Measurements from ENCODE around the gene ARPC1B.
"Not testable (repeated sequence)": the region's sequence is repeated elsewhere in the genome, so short reads cannot be mapped to it uniquely, and the experiment has no call there.

ARPC1B gene

DNA sequence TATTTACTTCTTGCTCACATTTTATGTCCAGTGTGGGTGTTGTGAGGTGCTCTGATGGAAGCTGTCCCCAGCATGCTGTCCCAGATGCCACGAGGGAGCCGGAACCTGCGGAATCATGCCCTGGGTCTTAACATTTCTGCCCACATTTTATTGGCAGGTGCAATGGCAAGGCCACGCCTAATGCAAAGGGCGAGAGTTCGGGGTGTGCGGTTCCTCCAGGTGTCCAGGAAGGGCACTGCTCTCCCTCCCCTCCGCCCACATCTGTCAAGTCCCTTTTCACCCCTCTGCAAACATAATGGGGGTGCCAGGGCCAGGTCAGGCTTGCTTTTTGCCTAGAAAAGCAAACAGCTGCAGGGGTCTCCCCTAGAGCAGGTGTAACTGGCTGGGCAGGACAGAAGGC lies 17.5 kb downstream of the ARPC1B start:
- DNase-seq, result no peak

DNA sequence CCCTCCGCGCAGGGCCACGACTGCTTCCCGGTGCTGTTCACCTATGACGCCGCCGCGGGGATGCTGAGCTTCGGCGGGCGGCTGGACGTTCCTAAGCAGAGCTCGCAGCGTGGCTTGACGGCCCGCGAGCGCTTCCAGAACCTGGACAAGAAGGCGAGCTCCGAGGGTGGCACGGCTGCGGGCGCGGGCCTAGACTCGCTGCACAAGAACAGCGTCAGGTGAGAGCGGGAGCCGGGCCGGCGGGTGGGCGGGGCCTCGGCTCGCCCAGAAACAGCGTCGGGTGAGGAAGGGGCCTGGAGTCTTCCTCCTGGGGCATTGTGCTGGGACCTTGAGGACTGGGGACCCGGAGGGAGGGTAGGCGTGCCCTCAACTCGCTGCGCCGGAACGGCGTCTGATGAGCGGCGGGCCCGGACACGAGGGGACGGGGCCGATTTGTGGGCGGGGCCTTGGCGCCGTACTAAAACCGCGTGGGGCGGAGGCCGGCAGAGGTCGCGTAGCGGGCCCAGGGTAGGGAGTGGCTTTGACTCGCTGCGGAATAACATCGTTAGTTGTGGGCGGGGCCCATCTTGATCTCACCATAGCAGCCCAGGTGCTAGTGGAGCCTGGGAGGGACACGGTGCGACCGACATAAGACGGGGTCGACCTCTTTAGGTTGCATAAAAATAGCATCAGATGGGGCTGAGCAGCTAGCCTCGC lies 18.3 kb downstream of the ARPC1B start:
- no peak for DNase-seq

DNA sequence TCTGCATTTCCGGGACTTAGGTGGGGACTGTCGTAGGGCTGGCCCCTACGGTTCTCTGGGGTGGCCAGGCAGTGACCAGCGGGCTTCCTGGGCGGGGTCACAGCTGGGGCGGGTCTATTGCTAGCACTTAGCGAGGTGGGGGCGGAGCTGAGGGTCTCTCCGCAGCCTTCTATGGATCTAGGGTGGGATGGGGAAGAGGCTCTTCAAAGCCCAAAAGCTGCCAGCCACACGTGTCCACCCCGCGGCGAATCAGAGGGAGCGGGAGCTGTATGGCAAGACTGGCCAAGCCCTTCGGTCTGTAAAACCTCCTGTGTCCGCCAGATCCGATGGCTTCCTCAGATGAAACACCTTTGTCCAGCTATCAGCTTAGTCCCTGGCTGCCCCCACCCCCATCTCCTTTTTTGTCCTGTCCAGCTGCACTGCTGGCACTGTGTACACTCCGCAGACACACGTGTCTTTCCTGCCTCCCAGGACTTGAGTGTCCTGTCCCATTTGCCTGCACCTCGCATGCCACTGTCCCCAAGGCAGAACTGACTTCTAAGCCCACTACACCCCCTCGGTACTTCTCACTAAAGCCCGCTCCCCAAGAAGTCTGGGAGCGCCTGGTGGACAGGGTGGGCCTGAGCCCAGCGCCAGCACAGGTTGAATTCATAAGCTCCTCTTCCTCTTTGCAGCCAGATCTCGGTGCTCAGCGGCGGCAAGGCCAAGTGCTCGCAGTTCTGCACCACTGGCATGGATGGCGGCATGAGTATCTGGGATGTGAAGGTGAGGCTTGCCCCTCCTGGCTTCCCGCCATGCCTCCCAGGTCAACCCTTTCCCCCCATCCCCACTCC lies 19.0 kb downstream of the ARPC1B start:
- DNase-seq, result no peak

DNA sequence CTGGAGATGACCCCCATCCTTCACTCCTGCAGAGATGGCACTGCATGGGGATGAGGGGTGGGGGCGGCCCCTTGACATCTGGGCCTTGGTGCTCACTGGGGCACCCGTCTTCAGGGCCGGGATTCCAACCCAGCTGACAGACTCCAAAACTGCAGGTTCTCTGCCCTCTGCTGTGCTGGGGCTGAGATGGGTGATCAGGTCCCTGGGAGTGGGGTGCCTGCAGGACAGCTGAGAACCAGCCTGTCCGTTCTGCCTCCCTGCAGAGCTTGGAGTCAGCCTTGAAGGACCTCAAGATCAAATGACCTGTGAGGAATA lies 19.6 kb downstream of the ARPC1B start:
- DNase-seq, result no peak

DNA sequence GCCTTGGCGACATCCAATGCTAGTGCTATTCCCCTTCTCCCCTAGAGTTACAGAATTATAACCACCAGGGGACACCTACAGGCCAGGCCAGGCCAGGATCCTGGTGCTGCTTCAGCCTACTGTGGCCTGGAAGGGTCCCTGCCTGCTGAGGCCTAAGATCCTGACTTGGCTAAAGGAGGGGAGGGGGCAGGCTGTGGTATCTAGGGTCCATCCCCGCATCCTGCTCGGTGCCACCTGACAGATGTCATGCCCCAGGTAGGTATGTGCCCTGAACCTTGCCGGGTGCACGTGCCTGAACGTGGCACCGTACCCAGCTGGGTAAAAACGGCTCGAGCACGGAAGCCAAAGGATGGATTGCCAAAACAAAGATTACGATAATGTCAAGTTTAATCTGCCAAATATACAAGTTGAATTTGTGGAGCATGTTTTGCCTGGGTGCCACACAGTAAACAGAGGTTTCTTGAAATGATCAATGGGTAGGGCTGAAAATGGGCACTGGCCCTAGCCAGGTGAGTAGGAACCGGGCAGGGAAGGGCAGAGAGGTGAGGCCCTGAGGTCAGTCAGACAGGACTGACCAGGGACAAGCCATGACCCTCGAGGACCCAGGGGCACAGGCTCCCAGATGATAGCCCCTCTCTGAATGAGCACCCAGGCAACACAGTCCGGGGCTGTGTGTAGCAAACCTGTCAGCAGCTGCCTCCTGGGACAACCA lies 21.2 kb downstream of the ARPC1B start:
- no peak for DNase-seq

DNA sequence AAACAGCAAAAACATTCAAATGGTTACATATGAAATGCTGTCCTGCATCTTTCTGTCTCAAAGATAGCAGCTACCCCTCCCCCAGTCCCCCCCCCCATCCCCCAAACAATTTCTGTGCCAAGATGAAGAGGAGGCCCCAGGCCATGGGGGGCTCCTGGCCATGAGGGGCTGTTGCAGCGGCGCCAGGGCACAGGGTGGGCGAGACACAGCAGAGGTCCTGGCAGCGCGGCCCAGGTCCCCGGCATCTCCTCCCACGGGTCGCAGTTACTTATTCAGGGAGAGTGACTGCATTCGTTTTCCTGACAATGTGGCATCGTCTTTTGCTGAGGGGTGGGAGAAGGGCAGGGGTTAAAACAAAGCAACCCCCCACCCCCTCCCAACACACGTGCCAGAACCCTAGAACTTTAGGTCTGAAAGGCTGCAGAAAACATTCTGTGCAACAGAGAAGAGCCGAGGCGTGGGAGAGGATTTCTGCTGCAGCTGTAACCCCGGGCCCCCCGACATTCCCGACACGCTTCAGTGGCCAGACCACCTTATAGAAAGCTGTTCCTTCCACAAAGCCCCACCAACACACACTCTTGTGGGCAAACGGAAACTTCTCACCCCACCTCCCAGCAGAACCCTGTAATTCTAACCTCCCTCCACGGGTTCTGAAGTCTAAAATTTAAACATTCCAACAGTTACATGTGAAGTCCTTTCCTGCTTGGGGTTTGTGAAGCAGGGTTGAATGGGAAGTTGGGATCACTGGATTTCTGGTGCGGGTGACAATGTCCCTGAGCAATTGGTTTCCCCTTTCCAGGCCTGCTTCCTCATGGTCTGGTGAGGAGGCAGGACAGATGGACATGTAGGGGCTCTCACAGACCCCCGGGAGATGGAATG lies 22.1 kb downstream of the ARPC1B start:
- no peak for DNase-seq

DNA sequence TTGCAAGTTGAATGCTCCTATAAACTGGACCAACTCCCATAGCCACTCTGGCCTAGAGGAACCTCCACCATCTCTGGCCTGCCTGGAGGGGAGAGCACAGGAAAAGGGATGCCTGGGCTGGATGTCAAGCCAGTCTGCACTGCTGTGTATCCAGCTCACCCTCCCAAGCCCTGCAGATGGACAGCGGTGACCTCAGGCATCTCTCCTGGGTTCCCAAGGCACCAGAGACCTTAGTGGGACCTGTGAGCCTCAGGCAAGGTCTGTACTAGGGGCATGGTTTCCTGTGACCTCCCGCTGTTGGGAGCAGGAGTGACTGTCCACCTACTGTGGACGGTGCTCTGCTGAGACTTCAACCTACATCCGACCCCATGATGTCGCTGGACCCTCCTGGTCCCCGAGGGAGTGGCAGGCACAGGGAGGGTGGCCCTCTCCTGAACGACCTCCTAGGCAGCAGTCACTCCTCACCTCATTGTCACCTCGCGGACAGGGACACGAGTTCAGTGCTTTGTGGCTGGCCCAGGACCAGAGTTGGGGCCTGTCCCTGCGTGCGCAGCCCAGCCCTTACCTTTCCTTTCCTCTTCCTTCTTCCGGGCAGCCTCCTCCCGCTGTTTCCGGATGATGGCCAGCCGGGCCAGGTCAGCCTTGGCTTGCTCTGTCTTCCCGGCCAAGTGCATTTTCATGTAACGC lies 22.9 kb downstream of the ARPC1B start:
- DNase-seq, result no peak

DNA sequence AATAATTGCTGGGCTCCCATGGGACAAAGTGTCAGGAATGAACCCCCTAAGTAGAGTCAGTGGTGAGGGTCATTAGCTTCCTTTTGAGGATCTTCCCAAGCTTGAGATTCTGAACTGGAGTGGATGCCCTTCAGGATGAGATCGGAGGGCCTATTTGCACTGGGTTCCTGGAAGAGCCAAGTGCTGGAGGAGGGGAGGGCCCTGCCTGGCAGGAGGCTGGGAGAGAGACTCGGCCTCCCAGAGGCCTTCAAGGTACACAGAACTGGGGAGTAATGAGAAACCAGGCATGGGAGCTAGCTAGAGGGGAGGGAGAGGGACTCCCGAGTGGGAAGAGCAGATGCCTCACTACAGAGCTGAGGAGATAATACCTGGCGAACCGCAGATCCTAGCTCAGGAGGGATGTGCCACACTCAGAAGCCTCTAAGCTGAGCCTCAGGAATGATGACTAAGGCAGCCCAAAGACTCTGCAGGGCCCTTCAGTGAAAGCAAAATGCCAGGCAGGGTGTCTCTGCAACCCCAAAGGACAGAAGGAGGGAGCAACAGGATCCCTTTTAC lies 24.4 kb downstream of the ARPC1B start:
- DNase-seq, result no peak

DNA sequence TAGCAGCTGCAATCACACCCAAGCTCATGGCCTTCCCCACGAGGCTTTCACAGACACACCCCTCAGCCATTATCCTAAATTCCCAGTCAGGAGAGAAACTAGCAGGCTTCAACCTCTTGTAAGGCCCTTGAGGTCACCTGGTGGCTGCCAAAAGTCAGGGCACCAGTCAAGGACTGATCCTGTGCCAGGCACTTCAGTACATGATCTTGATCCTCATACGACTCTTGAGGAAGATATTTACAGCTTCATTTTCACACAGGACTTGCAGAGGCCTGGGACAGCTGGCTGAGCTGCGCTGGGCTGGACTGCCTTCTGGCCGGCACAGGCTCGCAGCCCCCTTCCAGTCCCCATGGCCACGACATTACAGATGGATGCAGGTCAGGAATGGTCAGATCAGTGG lies 25.1 kb downstream of the ARPC1B start:
- DNase-seq, result no peak

DNA sequence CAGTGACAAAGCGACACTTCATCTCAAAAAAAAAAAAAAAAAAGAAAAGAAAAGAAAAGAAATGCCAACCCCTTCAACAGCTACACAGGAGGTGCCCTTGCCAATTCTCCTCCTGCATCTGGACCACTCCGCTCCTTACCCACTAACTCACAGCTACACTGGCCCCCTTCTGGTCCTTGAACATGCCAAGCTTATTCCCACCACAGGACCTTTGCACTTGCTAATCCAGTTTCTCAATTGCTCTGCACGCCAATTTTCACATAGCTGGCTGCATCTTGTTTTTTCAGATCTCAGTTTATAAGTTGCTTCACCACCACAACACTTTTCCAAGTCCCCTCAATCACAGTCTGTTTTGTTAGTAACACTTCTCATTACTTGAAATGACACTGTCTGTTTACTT lies 28.3 kb downstream of the ARPC1B start:
- DNase-seq, result no peak

DNA sequence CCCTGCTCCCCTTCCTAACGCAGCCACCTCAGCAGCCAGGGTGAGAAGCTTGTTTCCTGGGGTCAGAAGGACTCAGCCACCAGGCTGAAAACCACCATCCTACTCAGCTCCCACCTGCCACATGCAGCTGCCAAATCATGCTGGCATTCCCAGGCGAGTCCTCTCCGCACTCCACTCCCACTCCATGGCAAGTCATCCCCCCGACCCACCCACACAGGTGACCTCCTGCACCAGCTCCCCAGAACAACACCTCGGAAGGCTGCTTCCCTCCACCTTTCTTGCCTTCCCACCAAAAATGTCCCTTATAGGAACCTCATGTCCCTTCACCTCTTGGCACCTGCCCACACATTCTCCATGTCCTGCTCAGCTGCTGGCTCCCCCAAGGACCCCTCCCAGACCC lies 29.2 kb downstream of the ARPC1B start:
- DNase-seq, result no peak

DNA sequence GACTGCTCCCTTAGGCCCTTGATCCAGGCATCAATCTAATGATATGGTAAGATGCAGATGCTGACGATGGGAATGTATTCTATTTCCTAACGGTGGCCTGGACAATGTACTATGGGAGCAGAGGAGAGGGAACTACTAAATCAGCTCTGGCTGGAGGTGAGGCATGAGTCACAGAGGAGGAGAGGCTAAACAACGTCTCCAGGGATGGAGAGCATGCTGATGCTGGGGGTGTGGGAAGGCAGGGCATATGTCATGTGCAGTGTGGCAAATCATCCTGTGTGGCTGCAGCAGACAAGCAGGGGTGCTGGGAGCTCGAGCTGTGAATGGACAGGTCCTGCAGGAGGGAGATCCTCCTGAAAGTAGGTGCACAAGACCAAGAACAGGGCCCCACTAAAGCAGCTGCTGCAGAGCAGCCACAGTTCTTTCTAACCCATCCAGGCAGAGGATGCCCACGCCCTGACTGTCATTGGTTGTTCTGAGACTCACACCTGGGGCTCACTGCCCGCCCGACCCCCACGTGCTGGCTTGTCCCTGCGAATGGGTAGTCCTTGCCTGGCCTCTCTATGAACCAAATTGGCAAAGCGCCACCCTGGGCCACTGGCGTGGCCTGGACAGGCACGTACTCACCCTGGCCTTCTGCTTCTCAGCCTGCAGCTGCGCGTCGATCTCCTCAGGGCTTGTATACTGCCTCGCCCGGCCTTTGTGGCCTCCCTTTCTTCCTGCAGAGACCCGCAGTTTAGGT lies 29.9 kb downstream of the ARPC1B start:
- DNase-seq, result no peak

DNA sequence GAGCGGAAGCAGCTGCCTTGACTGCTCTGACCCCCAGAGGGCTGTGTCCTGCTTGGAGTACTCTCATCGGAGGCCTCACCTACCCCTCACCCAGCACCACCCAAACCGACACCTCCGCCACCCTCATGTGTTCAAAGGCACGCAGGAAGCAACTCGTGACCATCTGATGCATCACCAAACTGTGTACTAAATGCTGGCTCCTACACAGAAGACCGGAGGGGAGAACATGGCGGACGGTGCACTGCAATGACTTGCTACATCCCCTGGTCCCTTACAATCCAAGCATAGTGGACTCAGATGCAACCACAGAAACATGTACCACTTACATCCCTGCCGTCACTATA lies 30.4 kb downstream of the ARPC1B start:
- DNase-seq, result no peak

DNA sequence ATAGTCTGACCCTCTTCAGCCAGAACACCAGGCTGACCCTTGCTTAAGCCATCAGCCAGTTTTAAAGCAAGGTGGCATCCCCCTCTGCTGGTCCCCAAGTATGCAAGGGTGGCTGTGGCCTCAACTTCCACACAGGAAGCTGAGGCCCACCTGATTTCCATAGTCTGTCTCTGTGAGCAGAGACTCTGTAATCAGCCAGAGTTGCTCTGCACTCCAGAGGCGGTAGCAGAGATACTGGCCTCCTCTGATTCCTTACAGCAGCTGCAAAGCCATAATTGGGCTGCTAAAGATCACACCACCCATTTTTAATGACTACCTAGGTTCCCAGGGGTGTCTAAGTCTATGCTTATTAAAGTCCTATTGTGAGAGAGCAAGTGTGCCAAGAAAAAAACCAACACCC lies 32.0 kb downstream of the ARPC1B start:
- DNase-seq, result no peak

DNA sequence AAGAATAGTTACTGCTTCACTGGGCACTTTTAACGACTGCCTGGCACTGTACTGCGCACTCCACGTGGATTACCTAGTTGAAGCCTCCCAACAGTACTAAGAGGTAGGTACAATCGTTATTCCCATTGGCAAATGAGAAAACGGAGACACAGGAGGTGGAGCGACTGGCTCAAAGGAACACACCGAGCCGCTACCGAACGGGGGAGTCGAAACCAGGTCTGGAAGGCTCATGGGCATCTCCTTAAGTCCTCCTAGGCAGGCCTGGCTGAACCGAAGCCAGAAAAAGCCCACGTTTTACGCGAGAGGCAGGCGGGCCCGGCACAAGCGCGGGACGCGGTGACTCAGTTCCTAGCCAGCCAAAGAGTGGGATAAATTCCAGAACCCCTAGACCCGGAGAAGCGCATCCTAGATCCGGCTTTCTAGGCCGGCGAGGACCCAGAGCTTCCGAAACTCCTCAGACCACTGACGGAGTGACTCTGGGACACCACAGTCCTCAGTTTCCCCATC lies 33.4 kb downstream of the ARPC1B start:
- no peak for DNase-seq

DNA sequence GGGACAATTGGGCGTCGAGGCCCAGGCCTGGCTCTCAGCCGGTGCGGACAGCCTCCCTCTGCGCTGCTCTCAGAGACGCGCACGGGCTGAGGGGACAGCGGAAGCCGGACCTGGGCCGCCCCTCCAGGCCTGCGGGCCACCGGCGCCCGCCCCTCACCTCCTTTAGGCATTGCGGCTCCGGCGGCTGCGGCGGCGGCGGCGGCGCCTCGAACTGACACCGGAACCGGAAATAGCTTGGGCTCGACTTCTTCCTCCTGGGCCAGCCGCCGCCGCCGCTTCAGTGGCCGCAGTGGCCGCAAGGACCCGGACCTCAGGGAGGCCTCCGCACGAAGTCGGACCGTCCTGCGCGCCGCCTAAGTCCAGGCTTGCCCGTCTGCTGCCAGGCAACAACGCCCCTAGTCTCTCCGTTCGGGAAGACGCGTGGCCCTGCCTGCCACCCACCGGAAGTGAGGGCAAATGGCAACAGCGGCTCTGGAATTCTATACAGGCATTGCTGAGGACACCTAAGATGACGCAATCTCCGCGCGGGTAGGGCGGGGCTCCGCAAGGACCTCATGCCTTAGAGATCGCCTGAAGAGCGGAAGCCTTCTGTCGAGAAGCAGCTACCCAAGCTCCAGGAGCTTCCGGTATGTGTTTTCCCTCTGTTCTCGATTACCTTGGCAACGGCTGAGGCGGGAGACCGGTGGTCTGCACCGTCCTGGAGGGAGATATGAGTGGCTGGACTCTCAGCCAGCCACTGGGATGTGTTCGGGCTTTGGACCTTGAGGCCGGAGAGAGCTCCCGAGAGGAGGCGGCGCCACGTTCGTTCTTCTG lies 34.1 kb downstream of the ARPC1B start, which contains the start of the genes BUD31 and PDAP1:
BUD31 (plus strand) TSS at position 591 of the 813 bp plus-strand sequence. CDS start 2,124 bp downstream, outside the sequence.
PDAP1 (minus strand) TSS at position 219 of the 813 bp plus-strand sequence; CDS start at position 170, 49 bp downstream.
- peak; percentile 76 for DNase-seq

DNA sequence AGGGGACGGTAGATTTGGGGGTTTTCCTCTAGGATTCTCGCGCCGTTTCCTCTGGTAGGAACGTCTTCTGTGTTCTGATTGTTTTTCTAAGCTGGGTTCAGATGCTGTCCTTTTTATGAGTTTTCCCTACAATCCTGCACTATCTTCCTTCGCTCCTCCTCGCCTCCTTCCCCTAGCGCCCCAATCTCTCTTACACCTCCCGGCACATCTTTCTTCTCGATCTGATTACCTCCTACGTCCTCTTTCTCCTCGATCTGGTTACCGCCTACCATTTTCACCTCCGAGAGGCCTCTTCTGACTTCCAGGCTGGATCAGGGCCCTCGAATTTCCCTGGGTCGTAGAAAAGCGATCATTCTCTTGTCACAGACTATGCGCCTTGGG lies 34.7 kb downstream of the ARPC1B start:
- DNase-seq, result no peak

DNA sequence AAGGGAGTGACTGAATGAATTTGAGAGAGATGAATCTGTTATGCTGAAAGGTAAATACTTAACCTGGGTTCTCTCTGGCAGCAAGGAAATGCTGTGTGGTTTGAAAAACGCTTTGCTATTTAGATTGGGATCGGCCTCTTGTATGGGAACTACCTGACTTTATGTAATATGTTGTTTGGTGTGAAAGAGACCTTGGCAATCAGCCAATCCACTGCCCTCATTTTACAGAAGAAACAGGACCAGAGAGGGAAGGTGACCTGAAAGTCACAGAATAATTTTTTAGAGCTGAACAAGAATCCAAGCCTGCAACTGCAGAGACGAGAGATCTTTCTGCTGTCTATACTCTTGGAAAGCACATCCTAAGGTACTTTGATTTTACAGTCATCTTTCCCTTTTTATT lies 35.3 kb downstream of the ARPC1B start:
- no peak for DNase-seq

DNA sequence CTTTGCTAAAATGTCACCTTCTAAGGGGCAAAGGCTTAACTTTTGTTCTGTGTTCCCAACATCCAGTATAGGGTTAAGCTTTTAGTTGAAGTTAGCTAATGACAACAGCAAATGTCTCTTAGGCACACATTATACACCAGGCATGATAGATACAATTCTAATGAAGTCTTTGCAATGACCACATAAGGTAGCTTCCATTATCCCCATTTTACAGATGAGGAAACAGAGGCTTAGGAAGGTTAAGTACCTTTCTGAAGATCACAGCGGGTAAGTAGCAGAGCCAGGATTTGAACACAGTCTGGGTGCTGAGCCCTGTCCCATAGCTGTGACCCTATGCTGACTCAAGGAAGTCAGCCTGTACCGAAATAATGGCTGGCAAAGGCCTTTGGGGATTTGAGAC lies 36.1 kb downstream of the ARPC1B start:
- DNase-seq, result no peak

DNA sequence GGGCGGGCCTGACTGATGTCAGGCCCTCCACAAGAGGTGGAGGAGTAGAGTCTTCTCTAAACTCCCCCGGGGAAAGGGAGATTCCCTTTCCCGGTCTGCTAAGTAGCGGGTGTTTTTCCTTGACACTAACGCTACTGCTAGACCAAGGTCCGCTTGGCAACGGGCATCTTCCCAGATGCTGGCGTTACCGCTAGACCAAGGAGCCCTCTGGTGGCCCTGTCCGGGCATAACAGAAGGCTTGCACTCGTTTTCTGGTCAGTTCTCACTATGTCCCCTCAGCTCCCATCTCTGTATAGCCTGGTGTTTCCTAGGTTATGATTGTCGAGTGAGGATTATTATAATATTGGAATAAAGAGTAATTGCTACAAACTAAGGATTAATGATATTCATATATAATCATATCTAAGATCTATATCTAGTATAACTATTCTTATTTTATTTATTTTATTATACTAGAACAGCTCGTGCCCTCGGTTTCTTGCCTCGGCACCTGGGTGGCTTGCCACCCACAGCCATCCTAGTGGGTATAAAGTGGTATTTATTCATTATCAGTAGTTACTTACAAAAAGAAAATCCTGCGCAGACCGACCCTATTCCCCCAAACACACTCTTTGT lies 41.1 kb downstream of the ARPC1B start:
- not testable (repeated sequence) for DNase-seq

Measured in 8988T (cell line).